Activated CD4-positive, alpha-beta T cell treated with anti-CD3 and anti-CD28 coated beads for 1 hour (primary cell): ENCODE data around the gene RAPGEF2.
"Not testable (repeated sequence)": the region's sequence is repeated elsewhere in the genome, so short reads cannot be mapped to it uniquely, and the experiment has no call there.

ENCODE experiments used
- DNase-seq: peaks from one replicate; pipeline ENCODE4 v3.0.0-alpha.2; 2020

The RAPGEF2 gene

GRCh38 chr4:159137176-159137575 is 34.3 kb downstream of the RAPGEF2 start:
- DNase-seq, result no peak

- DNase-seq, result no peak
Observed at GRCh38 chr4:159138436-159138835, 35.6 kb downstream of the RAPGEF2 start.

- DNase-seq, result no peak
Observed at GRCh38 chr4:159141193-159141592, 38.3 kb downstream of the RAPGEF2 start.

DNA sequence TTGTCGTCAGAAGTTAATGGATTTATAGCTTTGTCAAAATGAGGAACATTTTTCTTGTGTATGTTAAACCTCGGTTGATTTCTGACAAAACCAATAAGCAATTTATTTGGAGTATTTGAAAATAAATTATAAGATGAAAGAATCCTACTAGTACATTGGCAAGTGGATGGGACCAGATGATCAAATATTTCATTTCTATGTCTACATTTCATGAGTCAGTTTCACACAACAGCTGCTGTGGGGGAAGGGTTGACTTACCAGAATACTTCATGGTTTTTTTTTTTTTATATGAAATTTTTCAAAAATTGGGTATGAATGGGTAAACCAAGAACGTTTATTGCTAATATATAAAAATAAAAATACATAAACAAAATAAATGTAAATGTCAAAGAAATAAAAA is 39.4 kb downstream of the RAPGEF2 start:
- no peak for DNase-seq

DNA sequence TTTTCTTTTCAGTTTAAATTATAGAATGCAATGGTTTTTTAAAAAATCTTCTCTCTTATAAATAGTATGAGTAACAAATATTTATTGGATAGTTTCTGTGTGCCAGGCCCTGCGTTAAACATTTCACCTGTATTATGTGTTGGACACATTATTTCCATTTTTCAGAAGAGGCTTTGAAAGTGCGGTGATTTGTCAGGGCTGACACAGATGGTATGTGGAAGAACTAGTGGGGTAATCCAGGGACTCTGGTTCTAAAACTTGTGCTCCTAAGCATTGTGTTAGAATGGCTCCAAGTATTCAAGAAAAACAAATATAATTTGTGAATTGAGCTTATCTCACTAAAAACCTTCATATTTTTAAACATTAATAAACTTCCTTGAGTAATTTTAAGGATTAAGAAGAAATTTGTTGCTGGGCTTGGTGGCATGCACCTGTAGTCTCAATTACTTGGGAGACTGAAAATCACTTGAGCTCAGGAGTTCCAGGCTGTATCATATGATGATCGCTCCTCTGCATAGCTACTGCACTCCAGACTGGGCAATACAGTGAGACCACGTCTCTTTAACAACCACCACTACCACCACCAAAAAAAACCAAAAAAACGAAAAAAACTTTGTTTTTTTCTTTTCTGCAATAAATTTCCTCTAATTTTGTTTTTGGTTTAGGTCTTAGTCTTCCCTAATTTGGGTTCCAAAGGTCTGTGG is 40.0 kb downstream of the RAPGEF2 start:
- no peak for DNase-seq

- no peak for DNase-seq
Observed at GRCh38 chr4:159143687-159144086, 40.8 kb downstream of the RAPGEF2 start.

DNA sequence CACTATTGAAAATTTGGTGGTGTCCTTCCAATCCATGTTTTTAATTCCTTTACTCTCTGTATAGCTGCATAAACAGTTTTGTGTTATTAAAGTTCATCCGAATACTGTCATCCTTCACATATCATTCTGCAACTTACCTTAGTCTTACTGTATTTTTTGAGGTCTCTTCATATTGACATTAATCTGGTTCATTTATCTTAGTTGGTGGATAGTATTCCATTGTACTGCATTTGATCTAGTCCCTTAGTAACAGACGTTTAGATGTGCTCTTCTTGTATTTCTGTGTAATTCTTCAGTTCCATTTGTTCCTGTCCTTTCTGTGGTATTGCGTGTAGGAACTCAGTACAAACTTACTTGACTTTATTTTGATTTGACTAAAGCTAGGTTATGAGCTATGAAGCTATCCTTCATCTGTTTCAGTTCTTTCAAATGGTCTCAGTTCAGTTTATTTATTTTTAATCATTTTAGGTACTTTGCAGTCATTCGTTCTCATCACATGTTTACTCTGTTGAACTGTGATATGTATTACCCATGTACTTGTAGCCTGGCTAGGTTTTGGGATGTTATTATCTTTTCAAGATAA is 41.3 kb downstream of the RAPGEF2 start:
- DNase-seq, result no peak

DNA sequence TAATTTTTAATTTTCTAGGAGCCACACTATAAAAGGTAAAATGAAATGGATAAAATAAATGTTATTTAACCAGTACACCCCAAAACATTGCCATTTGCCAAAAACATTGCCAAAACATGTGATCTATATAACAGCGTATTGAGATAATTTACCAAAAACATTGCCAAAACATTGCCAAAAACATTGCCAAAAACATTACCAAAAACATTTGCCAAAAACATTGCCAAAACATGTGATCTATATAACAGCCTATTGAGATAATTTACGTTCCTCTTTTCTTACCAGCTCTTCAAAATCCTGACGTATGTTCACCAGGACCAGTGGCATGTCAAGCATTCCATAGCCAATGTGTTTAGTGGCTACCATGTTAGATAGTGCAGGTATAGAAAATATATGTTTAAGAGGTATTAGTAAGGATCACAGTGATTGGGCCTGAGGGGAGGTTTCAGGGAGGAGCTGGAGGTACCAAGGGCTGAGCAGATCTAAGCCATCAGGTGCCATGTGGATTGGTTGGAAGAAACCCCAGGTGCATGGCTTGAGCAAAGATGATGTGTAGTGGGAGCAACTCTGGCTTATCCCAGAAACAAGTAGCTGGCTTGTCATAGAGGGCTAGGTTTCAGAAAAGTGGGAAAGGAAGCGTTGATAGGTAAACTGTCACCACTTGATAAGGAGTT is 42.6 kb downstream of the RAPGEF2 start:
- no peak for DNase-seq

DNA sequence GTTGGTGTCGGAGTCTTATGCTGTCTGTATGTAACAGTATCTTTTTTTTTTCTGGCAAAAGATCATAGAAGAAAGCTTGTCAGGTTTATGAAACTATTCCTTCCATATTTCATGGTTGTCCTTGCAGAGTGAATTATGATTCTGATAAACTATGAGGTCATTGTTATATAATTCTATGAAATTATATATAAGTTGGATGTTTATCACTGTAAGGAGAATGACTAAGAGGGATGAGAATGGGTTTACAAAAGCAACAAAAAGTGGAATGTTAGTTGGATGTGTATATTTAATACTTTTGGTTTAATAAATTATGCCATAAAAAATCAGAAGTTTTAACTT is 43.1 kb downstream of the RAPGEF2 start:
- DNase-seq, result no peak

DNA sequence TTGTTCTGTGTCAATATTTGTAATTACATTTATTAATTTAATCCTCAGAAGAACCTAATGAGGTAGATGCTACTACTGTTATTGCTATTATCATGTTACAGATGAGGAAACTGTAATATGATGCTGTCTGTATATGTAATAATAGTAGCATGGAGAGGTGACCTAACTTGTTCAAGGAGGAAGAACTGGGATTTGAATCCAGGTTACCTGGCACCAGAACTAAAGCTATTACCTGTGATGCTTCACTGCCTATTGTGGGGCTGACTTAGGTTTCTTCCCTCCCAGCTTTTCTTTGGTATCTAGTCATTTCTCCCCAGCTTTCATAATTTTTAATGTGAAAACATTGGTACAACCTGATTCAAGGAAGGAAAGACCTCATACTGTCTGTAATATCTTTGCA is 43.6 kb downstream of the RAPGEF2 start:
- DNase-seq, result no peak

- no peak for DNase-seq
Observed at GRCh38 chr4:159148441-159148840, 45.6 kb downstream of the RAPGEF2 start.

DNA sequence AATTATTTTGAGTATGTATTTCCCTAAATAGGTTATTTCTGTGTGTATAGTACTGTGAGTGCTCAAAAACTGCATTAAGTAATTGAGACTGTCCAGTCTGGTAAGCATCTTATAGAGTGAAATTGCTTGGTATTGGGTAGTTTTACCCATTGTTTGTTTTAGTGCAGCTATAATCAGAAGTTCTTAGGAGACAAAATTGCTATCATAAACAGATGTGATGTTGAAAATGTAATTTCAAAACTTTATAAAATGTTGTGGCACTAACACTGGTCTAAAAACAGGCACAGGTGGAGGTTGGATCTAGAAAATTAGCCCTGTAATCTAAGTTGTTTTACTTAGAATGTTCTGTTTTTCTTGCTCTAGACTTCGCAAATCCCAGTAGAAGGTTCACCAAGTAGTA is 46.8 kb downstream of the RAPGEF2 start:
- DNase-seq, result no peak

GRCh38 chr4:159150396-159150795 is 47.5 kb downstream of the RAPGEF2 start:
- no peak for DNase-seq

DNA sequence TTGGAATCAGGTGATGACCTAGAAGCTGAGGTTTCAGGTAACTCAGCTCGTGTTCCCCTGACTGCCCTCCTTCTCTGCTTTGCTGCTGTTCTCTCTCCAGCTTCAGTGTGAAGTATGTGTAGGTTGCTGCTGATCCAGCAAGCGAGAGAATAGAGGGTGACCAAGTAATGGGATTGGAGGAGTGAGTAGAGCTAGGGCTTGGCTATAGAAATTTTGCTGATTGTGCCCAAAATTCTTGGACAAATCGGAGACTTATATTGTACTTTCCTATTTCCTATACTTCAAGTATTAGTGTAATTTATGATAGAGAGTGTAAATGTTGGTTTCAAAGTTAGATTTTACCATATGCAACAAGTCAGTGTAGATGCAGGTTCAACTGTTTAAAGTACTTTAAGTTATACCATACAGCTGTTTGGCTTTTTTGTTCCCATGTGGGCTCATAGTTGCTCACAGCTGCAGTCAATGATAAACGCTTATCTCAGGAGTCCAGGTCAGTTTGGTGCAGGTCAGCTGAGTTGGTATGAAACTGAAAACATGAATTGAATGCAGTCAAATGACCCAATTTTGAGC is 48.0 kb downstream of the RAPGEF2 start:
- no peak for DNase-seq

GRCh38 chr4:159151689-159152088 is 48.8 kb downstream of the RAPGEF2 start:
- no peak for DNase-seq

- no peak for DNase-seq
Observed at GRCh38 chr4:159152181-159152580, 49.3 kb downstream of the RAPGEF2 start.

- DNase-seq, result no peak
Observed at GRCh38 chr4:159153669-159154068, 50.8 kb downstream of the RAPGEF2 start.

DNA sequence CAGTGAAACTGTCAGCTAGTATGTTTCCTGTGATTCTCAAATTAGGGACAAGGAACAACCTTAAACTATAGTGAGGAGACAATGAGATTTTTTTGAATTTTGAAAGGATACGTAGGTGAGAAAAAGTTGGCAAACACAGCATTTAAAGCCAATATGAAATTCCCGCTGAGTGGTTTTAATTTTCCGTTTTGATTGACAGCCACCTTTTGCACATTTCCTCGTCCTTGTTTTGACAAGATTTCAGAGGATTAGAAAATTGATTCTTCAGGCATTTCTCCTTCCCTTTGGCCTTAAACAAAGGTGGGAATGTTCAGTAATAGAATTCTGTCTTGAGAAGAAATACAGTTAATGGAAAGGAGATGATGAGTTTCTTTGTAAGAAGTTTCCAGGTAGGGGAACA is 52.2 kb downstream of the RAPGEF2 start:
- no peak for DNase-seq

- no peak for DNase-seq
Observed at GRCh38 chr4:159158083-159158617, 55.3 kb downstream of the RAPGEF2 start.

GRCh38 chr4:159158985-159159384 is 56.1 kb downstream of the RAPGEF2 start:
- no peak for DNase-seq

- DNase-seq, result no peak
Observed at GRCh38 chr4:159159611-159160010, 56.7 kb downstream of the RAPGEF2 start.

DNA sequence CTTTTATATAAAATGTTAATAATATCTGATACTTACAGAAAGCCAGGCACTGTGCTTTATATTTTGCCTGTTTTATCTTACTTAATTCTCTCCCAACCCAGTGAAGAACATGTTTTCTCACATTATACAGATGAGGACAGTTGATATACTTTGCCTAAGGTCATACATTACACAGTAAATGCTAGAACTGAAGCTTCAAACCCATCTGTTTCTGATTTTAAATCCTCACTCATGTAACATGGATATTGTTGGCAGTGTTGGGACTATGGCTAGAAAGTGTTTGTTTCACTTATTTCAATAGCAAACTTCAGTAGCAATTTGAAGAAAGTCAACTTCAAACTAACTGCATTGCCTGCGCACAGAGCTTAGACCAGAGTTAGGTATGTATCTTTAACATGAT is 57.4 kb downstream of the RAPGEF2 start:
- no peak for DNase-seq

- not testable (repeated sequence) for DNase-seq
Observed at GRCh38 chr4:159161436-159161835, 58.6 kb downstream of the RAPGEF2 start.

- DNase-seq, result no peak
Observed at GRCh38 chr4:159162576-159162975, 59.7 kb downstream of the RAPGEF2 start.
